Testis (tissue), 2 donors: ENCODE data around the gene RBP7.

Experiments used
- CTCF ChIP-seq, 3 experiments: fragments of 450-650 bp in 2 of 3; fragments of 200-600 bp in 1 of 3; sonication (generic) in 1 of 3; IDR thresholded peaks; one replicate each; pipeline ENCODE4 v1.5.1; 2016 to 2019; ENCODE audit warnings: antibody characterized with exemption in 3 of 3, mild to moderate bottlenecking in 2 of 3, moderate library complexity in 1 of 3
- POLR2A ChIP-seq: fragments of 450-650 bp; IDR thresholded peaks from one replicate; pipeline ENCODE4 v1.6.1; 2017; ENCODE audit warnings: antibody characterized with exemption, mild to moderate bottlenecking, moderate library complexity

- TF ChIP-seq CTCF (IDR thresholded peaks at IDR 0.05) (no peak), POLR2A (no peak)
Measured at GRCh38 chr1:9957726-9958125, 39.3 kb upstream of the RBP7 start.
